Activated CD8-positive, alpha-beta memory T cell treated with anti-CD3 and anti-CD28 coated beads, Interleukin-2, amount 10 ng/mL, durations not matched to agents 7 days and 5 days (primary cell): ENCODE results near the gene ANKRD60. TPM values are rescaled to one million over a fixed set of nuclear protein-coding genes. Genes with fewer than 3 reads are reported as not detected.

Source experiments
- ATAC-seq: fragments of 150-1000 bp; cut with Tn5 transposase; one replicate; pipeline ENCODE4 v1.10.0; 2021; ENCODE audit warnings: moderate library complexity
- CTCF ChIA-PET: fragments of 350-600 bp; sonication (Branson Sonifier 250); formaldehyde crosslinking; loops from one replicate; lab custom pipeline; 2021; ENCODE audit warnings: antibody characterized with exemption; lab: Charles Lee
- DNase-seq: peaks from one replicate; pipeline ENCODE4 v3.0.0-alpha.2; 2020
- H3K27ac Mint-ChIP-seq: one replicate; pipeline ENCODE4 v1.8.0; 2021; ENCODE audit warnings: mild to moderate bottlenecking, mixed read lengths
- H3K27me3 Mint-ChIP-seq: one replicate; pipeline ENCODE4 v1.8.0; 2021; ENCODE audit warnings: mixed read lengths
- H3K36me3 Mint-ChIP-seq: one replicate; pipeline ENCODE4 v1.8.0; 2021; ENCODE audit warnings: mild to moderate bottlenecking, mixed read lengths
- H3K4me1 Mint-ChIP-seq: one replicate; pipeline ENCODE4 v1.8.0; 2021; ENCODE audit warnings: mixed read lengths
- H3K4me3 Mint-ChIP-seq: one replicate; pipeline ENCODE4 v1.8.0; 2021; ENCODE audit warnings: mild to moderate bottlenecking, moderate library complexity, mixed read lengths
- H3K9me3 Mint-ChIP-seq: one replicate; pipeline ENCODE4 v1.8.0; 2022; ENCODE audit warnings: low read depth, mixed read lengths
- total RNA-seq, 2 experiments: library from RNA; stranded (reverse); gene quantifications; one replicate each; pipeline ENCODE4 v1.2.3, GENCODE V29; 2021

ANKRD60 gene
- total RNA-seq, 2 experiments from 2014 or later, result not detected

- H3K9me3 Mint-ChIP-seq, result no peaks in the 10 kb centered on the region
- CTCF ChIA-PET, result no interaction called here
- H3K4me3 Mint-ChIP-seq, result no peak overlapping the region
- peaks cover 77% of the 10 kb centered on the region for H3K27me3 Mint-ChIP-seq
- H3K36me3 Mint-ChIP-seq, result peaks cover 4% of the 10 kb centered on the region
- H3K27ac Mint-ChIP-seq, result no peak overlapping the region
- ATAC-seq (no peak), DNase-seq (no peak)
- H3K4me1 Mint-ChIP-seq, result peaks cover 13% of the 10 kb centered on the region
These were observed 2.8 kb downstream of the ANKRD60 start for GRCh38 chr20:58225452-58226200.

- Mint-ChIP-seq H3K4me3 (no peak overlapping the region), H3K9me3 (no peaks in the 10 kb centered on the region), H3K27ac (no peak overlapping the region), H3K27me3 (peaks cover 75% of the 10 kb centered on the region), H3K36me3 (peaks cover 3% of the 10 kb centered on the region), H3K4me1 (peaks cover 13% of the 10 kb centered on the region)
- no peak for ATAC-seq
- CTCF ChIA-PET, result no interaction called here
- DNase-seq, result no peak
These were observed 3.5 kb downstream of the ANKRD60 start for GRCh38 chr20:58224974-58225373.

GRCh38 chr20:58224097-58224496, 4.4 kb downstream of the ANKRD60 start:
- peaks cover 5% of the 10 kb centered on the region for H3K36me3 Mint-ChIP-seq
- no peak overlapping the region for H3K4me3 Mint-ChIP-seq
- no peak overlapping the region for H3K27ac Mint-ChIP-seq
- peaks cover 10% of the 10 kb centered on the region for H3K4me1 Mint-ChIP-seq
- CTCF ChIA-PET, result no interaction called here
- no peaks in the 10 kb centered on the region for H3K9me3 Mint-ChIP-seq
- peak; percentile 23 for ATAC-seq
- peaks cover 72% of the 10 kb centered on the region for H3K27me3 Mint-ChIP-seq
- DNase-seq, result no peak

- peaks cover 73% of the 10 kb centered on the region for H3K27me3 Mint-ChIP-seq
These were observed 5.0 kb downstream of the ANKRD60 start for GRCh38 chr20:58223358-58223941.

GRCh38 chr20:58222446-58222845, 6.0 kb downstream of the ANKRD60 start:
- Mint-ChIP-seq H3K4me1 (peaks cover 5% of the 10 kb centered on the region), H3K9me3 (peaks cover 1% of the 10 kb centered on the region), H3K36me3 (peaks cover 5% of the 10 kb centered on the region), H3K27me3 (peaks cover 72% of the 10 kb centered on the region), H3K4me3 (no peak overlapping the region), H3K27ac (no peak overlapping the region)
- no peak for DNase-seq
- no peak for ATAC-seq
- CTCF ChIA-PET, result interaction anchor here (0.6 kb wide), 1 partner anchor 63 kb away, joined by 4 read pairs; no protein-coding TSS in a partner anchor

More at GRCh38 chr20:58223358-58223941, 5.0 kb downstream of the ANKRD60 start:
- Mint-ChIP-seq H3K4me3 (no peak overlapping the region), H3K9me3 (peaks cover 1% of the 10 kb centered on the region), H3K4me1 (peaks cover 5% of the 10 kb centered on the region), H3K36me3 (peaks cover 5% of the 10 kb centered on the region), H3K27ac (no peak overlapping the region)
- no peak for ATAC-seq
- no peak for DNase-seq
- CTCF ChIA-PET, result no interaction called here

- CTCF ChIA-PET, result interaction anchor here (1.7 to 2.6 kb wide), 3 partner anchors 10 to 39 kb away, joined by 4 to 13 read pairs (median 7); no protein-coding TSS in a partner anchor
- DNase-seq (no peak), ATAC-seq (no peak)
- Mint-ChIP-seq H3K27ac (no peak overlapping the region), H3K36me3 (peaks cover 5% of the 10 kb centered on the region), H3K27me3 (peaks cover 57% of the 10 kb centered on the region), H3K4me1 (peaks cover 5% of the 10 kb centered on the region), H3K9me3 (peaks cover 1% of the 10 kb centered on the region), H3K4me3 (no peak overlapping the region)
These were observed 9.1 kb downstream of the ANKRD60 start for GRCh38 chr20:58219342-58219700.

- peaks cover 5% of the 10 kb centered on the region for H3K4me1 Mint-ChIP-seq
- DNase-seq, result no peak
- H3K27me3 Mint-ChIP-seq, result peaks cover 55% of the 10 kb centered on the region
- H3K9me3 Mint-ChIP-seq, result peaks cover 1% of the 10 kb centered on the region
- H3K4me3 Mint-ChIP-seq, result no peak overlapping the region
- peaks cover 5% of the 10 kb centered on the region for H3K36me3 Mint-ChIP-seq
- no peak overlapping the region for H3K27ac Mint-ChIP-seq
- CTCF ChIA-PET, result interaction anchor here (1.3 to 2.6 kb wide), 5 partner anchors 9 to 39 kb away, joined by 3 to 13 read pairs (median 7); no protein-coding TSS in a partner anchor
- ATAC-seq, result no peak
These were observed 9.7 kb downstream of the ANKRD60 start for GRCh38 chr20:58218665-58219341.

GRCh38 chr20:58216334-58216733, 12.1 kb downstream of the ANKRD60 start:
- H3K4me1 Mint-ChIP-seq, result no peaks in the 10 kb centered on the region
- H3K27ac Mint-ChIP-seq, result no peak overlapping the region
- peaks cover 52% of the 10 kb centered on the region for H3K27me3 Mint-ChIP-seq
- CTCF ChIA-PET, result interaction anchor here (2.4 kb wide), 1 partner anchor 19 kb away, joined by 7 read pairs; no protein-coding TSS in a partner anchor
- H3K4me3 Mint-ChIP-seq, result no peak overlapping the region
- ATAC-seq (no peak), DNase-seq (no peak)
- peaks cover 1% of the 10 kb centered on the region for H3K9me3 Mint-ChIP-seq
- H3K36me3 Mint-ChIP-seq, result peaks cover 5% of the 10 kb centered on the region

- CTCF ChIA-PET, result interaction anchor here (0.7 kb wide), 1 partner anchor 45 kb away, joined by 3 read pairs; no protein-coding TSS in a partner anchor
- H3K27ac Mint-ChIP-seq, result no peak overlapping the region
- no peak overlapping the region for H3K4me3 Mint-ChIP-seq
- DNase-seq, result no peak
- no peak for ATAC-seq
- H3K36me3 Mint-ChIP-seq, result peaks cover 5% of the 10 kb centered on the region
- H3K9me3 Mint-ChIP-seq, result peaks cover 1% of the 10 kb centered on the region
- no peaks in the 10 kb centered on the region for H3K4me1 Mint-ChIP-seq
- peaks cover 51% of the 10 kb centered on the region for H3K27me3 Mint-ChIP-seq
These were observed 13.3 kb downstream of the ANKRD60 start for GRCh38 chr20:58215116-58215515.

- no peak overlapping the region for H3K27ac Mint-ChIP-seq
- CTCF ChIA-PET, result no interaction called here
- ATAC-seq (no peak), DNase-seq (no peak)
- H3K27me3 Mint-ChIP-seq, result peaks cover 53% of the 10 kb centered on the region
- H3K4me1 Mint-ChIP-seq, result peaks cover 2% of the 10 kb centered on the region
- peaks cover 1% of the 10 kb centered on the region for H3K9me3 Mint-ChIP-seq
- H3K36me3 Mint-ChIP-seq, result peaks cover 5% of the 10 kb centered on the region
- H3K4me3 Mint-ChIP-seq, result no peak overlapping the region
These were observed 14.1 kb downstream of the ANKRD60 start for GRCh38 chr20:58214310-58214709.

- ATAC-seq (no peak), DNase-seq (no peak)
- no peak overlapping the region for H3K27ac Mint-ChIP-seq
- H3K9me3 Mint-ChIP-seq, result no peaks in the 10 kb centered on the region
- peaks cover 2% of the 10 kb centered on the region for H3K4me1 Mint-ChIP-seq
- peaks cover 47% of the 10 kb centered on the region for H3K27me3 Mint-ChIP-seq
- no peaks in the 10 kb centered on the region for H3K36me3 Mint-ChIP-seq
- H3K4me3 Mint-ChIP-seq, result no peak overlapping the region
- CTCF ChIA-PET, result no interaction called here
These were observed 14.7 kb downstream of the ANKRD60 start for GRCh38 chr20:58213716-58214115.

GRCh38 chr20:58213121-58213520, 15.3 kb downstream of the ANKRD60 start:
- Mint-ChIP-seq H3K9me3 (no peaks in the 10 kb centered on the region), H3K36me3 (no peaks in the 10 kb centered on the region), H3K4me1 (peaks cover 2% of the 10 kb centered on the region), H3K27me3 (peaks cover 46% of the 10 kb centered on the region), H3K27ac (no peak overlapping the region), H3K4me3 (no peak overlapping the region)
- CTCF ChIA-PET, result no interaction called here
- ATAC-seq (no peak), DNase-seq (no peak)

GRCh38 chr20:58212636-58213035, 15.8 kb downstream of the ANKRD60 start:
- no peak overlapping the region for H3K27ac Mint-ChIP-seq
- CTCF ChIA-PET, result no interaction called here
- no peaks in the 10 kb centered on the region for H3K9me3 Mint-ChIP-seq
- DNase-seq (no peak), ATAC-seq (no peak)
- peaks cover 2% of the 10 kb centered on the region for H3K4me1 Mint-ChIP-seq
- peaks cover 45% of the 10 kb centered on the region for H3K27me3 Mint-ChIP-seq
- no peak overlapping the region for H3K4me3 Mint-ChIP-seq
- no peaks in the 10 kb centered on the region for H3K36me3 Mint-ChIP-seq
